Fibroblast of skin of back (primary cell): ENCODE results near the gene FNDC11.
A peak's percentile ranks its signal among the peaks of the same experiment; 100 is the strongest.

Source experiments
- DNase-seq: peaks from one replicate; pipeline ENCODE4 v3.0.0-alpha.2; 2013

Gene FNDC11

GRCh38 chr20:63525185-63525584, 28.8 kb upstream of the FNDC11 start:
- DNase-seq, result no peak

GRCh38 chr20:63525971-63526370, 28.0 kb upstream of the FNDC11 start:
- no peak for DNase-seq

- DNase-seq, result no peak
These were observed 26.8 kb upstream of the FNDC11 start for GRCh38 chr20:63527184-63527583.

- DNase-seq, result no peak
These were observed 24.6 kb upstream of the FNDC11 start for GRCh38 chr20:63529180-63529860.

GRCh38 chr20:63529861-63530787, 23.8 kb upstream of the FNDC11 start:
- no peak for DNase-seq

- DNase-seq, result no peak
These were observed 23.2 kb upstream of the FNDC11 start for GRCh38 chr20:63530788-63531160.

GRCh38 chr20:63531686-63532448, 22.1 kb upstream of the FNDC11 start:
- no peak for DNase-seq

- DNase-seq, result no peak
These were observed 21.4 kb upstream of the FNDC11 start for GRCh38 chr20:63532449-63532971.

- no peak for DNase-seq
These were observed 20.6 kb upstream of the FNDC11 start for GRCh38 chr20:63533388-63533787.

- DNase-seq, result no peak
These were observed 20.0 kb upstream of the FNDC11 start for GRCh38 chr20:63533871-63534393.

GRCh38 chr20:63534427-63534830, 19.5 kb upstream of the FNDC11 start:
- no peak for DNase-seq

GRCh38 chr20:63534831-63535651, 18.9 kb upstream of the FNDC11 start:
- no peak for DNase-seq

GRCh38 chr20:63536241-63536977, 17.6 kb upstream of the FNDC11 start:
- peak; percentile 61 for DNase-seq

GRCh38 chr20:63536997-63537524, 16.9 kb upstream of the FNDC11 start, which contains the start of gene PTK6:
PTK6 (minus strand) TSS chr20:63537376; CDS start chr20:63537314, 62 bp downstream.
- DNase-seq, result no peak

- peak; percentile 73 for DNase-seq
These were observed 16.3 kb upstream of the FNDC11 start for GRCh38 chr20:63537525-63538203.

- no peak for DNase-seq
These were observed 15.5 kb upstream of the FNDC11 start for GRCh38 chr20:63538204-63539091.

GRCh38 chr20:63539092-63539430, 14.9 kb upstream of the FNDC11 start:
- no peak for DNase-seq

- no peak for DNase-seq
These were observed 14.3 kb upstream of the FNDC11 start for GRCh38 chr20:63539441-63540370.
